GM19452 (cell line): ENCODE results near the gene FMN1.
A peak's percentile ranks its signal among the peaks of the same experiment; 100 is the strongest.

ENCODE experiments used
- ATAC-seq: cut with Tn5 transposase; IDR thresholded peaks from one replicate; pipeline ENCODE4 v1.9.1; 2021; ENCODE audit not compliant: unreplicated experiment

Gene FMN1

GRCh38 chr15:33200444-33200843 lies 5.9 kb upstream of the FMN1 start:
- no peak for ATAC-seq

- no peak for ATAC-seq
Measured at GRCh38 chr15:33198541-33198940, 4.0 kb upstream of the FMN1 start.

GRCh38 chr15:33197636-33198035 lies 3.1 kb upstream of the FMN1 start:
- no peak for ATAC-seq

GRCh38 chr15:33194237-33194636 lies 277 bp downstream of the FMN1 start:
- ATAC-seq = no peak

- no peak for ATAC-seq
Measured at GRCh38 chr15:33191591-33191990, 2.9 kb downstream of the FMN1 start.

GRCh38 chr15:33190539-33190938 lies 4.0 kb downstream of the FMN1 start:
- ATAC-seq = no peak

GRCh38 chr15:33188641-33189257 lies 5.8 kb downstream of the FMN1 start:
- no peak for ATAC-seq

- no peak for ATAC-seq
Measured at GRCh38 chr15:33188159-33188558, 6.4 kb downstream of the FMN1 start.

- no peak for ATAC-seq
Measured at GRCh38 chr15:33183334-33183733, 11.2 kb downstream of the FMN1 start.

- ATAC-seq = no peak
Measured at GRCh38 chr15:33182926-33183325, 11.6 kb downstream of the FMN1 start.

- no peak for ATAC-seq
Measured at GRCh38 chr15:33182278-33182905, 12.1 kb downstream of the FMN1 start.

GRCh38 chr15:33179874-33180273 lies 14.6 kb downstream of the FMN1 start:
- no peak for ATAC-seq

- ATAC-seq = no peak
Measured at GRCh38 chr15:33171202-33171601, 23.3 kb downstream of the FMN1 start.

GRCh38 chr15:33169625-33170024 lies 24.9 kb downstream of the FMN1 start:
- no peak for ATAC-seq

GRCh38 chr15:33168444-33168843 lies 26.1 kb downstream of the FMN1 start:
- peak; percentile 76 for ATAC-seq

GRCh38 chr15:33163816-33164215 lies 30.7 kb downstream of the FMN1 start:
- ATAC-seq = no peak

- ATAC-seq = no peak
Measured at GRCh38 chr15:33161209-33161608, 33.3 kb downstream of the FMN1 start.

GRCh38 chr15:33160581-33161165 lies 33.8 kb downstream of the FMN1 start:
- no peak for ATAC-seq

GRCh38 chr15:33159726-33160453 lies 34.6 kb downstream of the FMN1 start:
- ATAC-seq = no peak

- no peak for ATAC-seq
Measured at GRCh38 chr15:33158366-33158765, 36.1 kb downstream of the FMN1 start.

- no peak for ATAC-seq
Measured at GRCh38 chr15:33157371-33158037, 37.0 kb downstream of the FMN1 start.
